GM19324 (cell line): ENCODE data around the gene SHPK.
A peak's percentile ranks its signal among the peaks of the same experiment; 100 is the strongest.

Experiments used
- ATAC-seq: cut with Tn5 transposase; IDR thresholded peaks from one replicate; pipeline ENCODE4 v1.9.1; 2021; ENCODE audit warnings: mild to moderate bottlenecking, moderate library complexity; ENCODE audit not compliant: unreplicated experiment, low FRiP score

SHPK gene

GRCh38 chr17:3559270-3559645 is 76.8 kb downstream of the SHPK start:
- no peak for ATAC-seq

- peak; percentile 80 for ATAC-seq
These were observed 77.3 kb downstream of the SHPK start for GRCh38 chr17:3558603-3559269.
